HepG2 (cell line): Measurements from ENCODE around the gene BTK. TPM values are rescaled to one million over a fixed set of nuclear protein-coding genes. Genes with fewer than 3 reads are reported as not detected.

Experiments used
- ATAC-seq: fragments of 200-7000 bp; cut with Tn5 transposase; 3 replicates; pipeline ENCODE4 v1.9.1; 2020; ENCODE audit warnings: mild to moderate bottlenecking, moderate library complexity
- BruUV-seq: library from RNA; stranded (reverse); fragments of 400-500 nt; replicated peaks from 2 replicates; lab custom pipeline; 2021; lab: Mats Ljungman, UMichigan
- CTCF ChIA-PET: fragments of 300-600 bp; formaldehyde crosslinking; extraction: SDS; loops from one replicate; lab custom pipeline; 2021; ENCODE audit warnings: low total read pairs, inconsistent platforms, low intra/inter-chr PET ratio; lab: Yijun Ruan, JAX
- POLR2A ChIA-PET: fragments of 350-600 bp; sonication (Branson Sonifier 250); formaldehyde crosslinking; loops from one replicate; lab custom pipeline; 2020; ENCODE audit warnings: antibody characterized with exemption, inconsistent platforms; lab: Yijun Ruan, JAX
- DNase-seq: peaks from one replicate; pipeline ENCODE4 v3.0.0-alpha.2; 2015; ENCODE audit warnings: low spot score
- FAIRE-seq: peaks from 3 replicates; lab custom pipeline; 2011; peaks lifted over from hg19 to GRCh38; lab: Jason Lieb, UNC
- H2AFZ ChIP-seq: one replicate; pipeline ENCODE4 v1.6.1; 2011; ENCODE audit warnings: low read length, inconsistent platforms
- H3K27ac ChIP-seq: fragments of 300-600 bp; 3 replicates; pipeline ENCODE4 v1.8.0; 2011; ENCODE audit warnings: mixed run types, mild to moderate bottlenecking, mixed read lengths, low read length, inconsistent platforms; ENCODE audit not compliant: insufficient read depth; ENCODE audit errors: extremely low read length
- H3K27me3 ChIP-seq, 2 experiments: fragments of 200-600 bp in 1 of 2; 2 replicates in 1 of 2; 3 replicates in 1 of 2; pipeline versions ENCODE4 v1.6.0 to v1.8.0; 2011; ENCODE audit warnings: low read length in 2 of 2, mild to moderate bottlenecking in 2 of 2, moderate library complexity in 2 of 2, inconsistent platforms in 1 of 2; ENCODE audit not compliant: insufficient read depth in 2 of 2, control insufficient read depth in 1 of 2
- H3K36me3 ChIP-seq, 2 experiments: fragments of 200-600 bp in 1 of 2; replicated peaks in 1 of 2; 2 replicates in 1 of 2; 3 replicates in 1 of 2; pipeline versions ENCODE4 v1.5.1 to v1.8.0; 2011; ENCODE audit warnings: low read length in 2 of 2, inconsistent platforms in 1 of 2; ENCODE audit not compliant: insufficient read depth in 2 of 2, control insufficient read depth in 1 of 2
- H3K4me1 ChIP-seq: 2 replicates; pipeline ENCODE4 v1.5.1; 2012; ENCODE audit warnings: low read length, inconsistent platforms; ENCODE audit not compliant: insufficient read depth
- H3K4me2 ChIP-seq: 2 replicates; pipeline ENCODE4 v1.6.0; 2011; ENCODE audit warnings: low read depth, low read length, inconsistent platforms
- H3K4me3 ChIP-seq, 3 experiments: fragments of 200-600 bp in 1 of 3; sonication (generic), shearing (Covaris generic) in 1 of 3; replicated peaks in 1 of 3; 2 replicates each; pipeline ENCODE4 v1.5.1; 2011 to 2016; ENCODE audit warnings: low read length in 3 of 3, inconsistent platforms in 2 of 3, low read depth in 2 of 3, mild to moderate bottlenecking in 2 of 3, control low read depth in 1 of 3, mixed read lengths in 1 of 3; ENCODE audit not compliant: insufficient read depth in 1 of 3
- H3K79me2 ChIP-seq: one replicate; pipeline ENCODE4 v1.6.1; 2011; ENCODE audit warnings: low read length, inconsistent platforms; ENCODE audit not compliant: insufficient read depth
- H3K9ac ChIP-seq: 2 replicates; pipeline ENCODE4 v1.6.0; 2011; ENCODE audit warnings: mild to moderate bottlenecking, low read depth, low read length, inconsistent platforms; ENCODE audit not compliant: insufficient read depth
- H3K9me3 ChIP-seq: 2 replicates; pipeline ENCODE4 v1.5.1; 2012; ENCODE audit warnings: mild to moderate bottlenecking, low read length
- H4K20me1 ChIP-seq: 2 replicates; pipeline ENCODE4 v1.6.0; 2011; ENCODE audit warnings: inconsistent platforms, mild to moderate bottlenecking, low read length, moderate library complexity; ENCODE audit not compliant: insufficient read depth
- AHDC1 ChIP-seq: sonication (generic); formaldehyde crosslinking; IDR thresholded peaks from 2 replicates; pipeline ENCODE4 v1.5.1; 2020; ENCODE audit warnings: mild to moderate bottlenecking, missing genetic modification reagents, borderline replicate concordance
- CHD4 ChIP-seq: fragments of 200-600 bp; sonication (generic); IDR thresholded peaks from 2 replicates; pipeline ENCODE4 v1.7.0; 2017; ENCODE audit warnings: mild to moderate bottlenecking, low read length, borderline replicate concordance
- NCOA2 ChIP-seq: sonication (generic); formaldehyde crosslinking; IDR thresholded peaks from 2 replicates; pipeline ENCODE4 v1.8.0; 2022; ENCODE audit warnings: inconsistent platforms
- RAD21 ChIP-seq: fragments of 450-650 bp; formaldehyde crosslinking; IDR thresholded peaks from 2 replicates; pipeline ENCODE4 v1.5.0; 2020; ENCODE audit warnings: mild to moderate bottlenecking
- RARG ChIP-seq: sonication (generic); formaldehyde crosslinking; IDR thresholded peaks from 2 replicates; pipeline ENCODE4 v1.4.0; 2020; ENCODE audit warnings: low read depth, mild to moderate bottlenecking, missing genetic modification reagents
- SMARCE1 ChIP-seq: fragments of 450-650 bp; IDR thresholded peaks from 2 replicates; pipeline ENCODE4 v1.6.1; 2017; ENCODE audit warnings: borderline replicate concordance
- ZNF296 ChIP-seq: sonication (generic); formaldehyde crosslinking; conservative IDR thresholded peaks from 2 replicates; pipeline ENCODE4 v1.5.0; 2020; ENCODE audit warnings: mild to moderate bottlenecking, missing genetic modification reagents
- ZNF350 ChIP-seq: sonication (generic); formaldehyde crosslinking; IDR thresholded peaks from 2 replicates; pipeline ENCODE4 v1.4.0; 2020; ENCODE audit warnings: mild to moderate bottlenecking, low read depth, missing genetic modification reagents, borderline replicate concordance
- ZNF501 ChIP-seq: sonication (generic); formaldehyde crosslinking; IDR thresholded peaks from 2 replicates; pipeline ENCODE4 v1.5.1; 2020; ENCODE audit warnings: mild to moderate bottlenecking, moderate library complexity, missing genetic modification reagents
- ZUFSP ChIP-seq: sonication (generic); formaldehyde crosslinking; IDR thresholded peaks from 2 replicates; pipeline ENCODE4 v1.9.0; 2021; ENCODE audit warnings: missing genetic modification reagents, mild to moderate bottlenecking, borderline replicate concordance
- WGBS: methylation state at CpG from one replicate; pipeline ENCODE4 v1.1.6; 2017; ENCODE audit warnings: low lambda C conversion rate; 5-methylcytosine and 5-hydroxymethylcytosine counted together
- in situ Hi-C: cut with HindIII; loops from 2 replicates; pipeline ENCODE4 v1.10.0; 2017; ENCODE audit warnings: low pct_unique_long_range_greater_than_20kb; ENCODE audit not compliant: extremely low pct_ligation_motif_present
- intact Hi-C: fragments of 100-400 bp; cut with micrococcal nuclease; formaldehyde crosslinking; loops from one replicate; pipeline ENCODE4 v1.10.0; 2022; ENCODE audit not compliant: unreplicated experiment
- polyA plus RNA-seq, 8 experiments: library from polyadenylated mRNA; depleted of rRNA in 3 of 8; stranded (reverse) in 7 of 8; unstranded in 1 of 8; fragments of >200 nt; fragmentation: Illumina TruSeq in 4 of 8; extraction: Trizol in 4 of 8; gene quantifications; 2 replicates each; pipeline versions ENCODE4 v1.2.1 to v1.2.3, GENCODE V29; 2011 to 2016; ENCODE audit warnings: low read depth in 4 of 8, missing spikeins in 1 of 8, mixed read lengths in 1 of 8; ENCODE audit not compliant: insufficient read depth in 1 of 8
- total RNA-seq, 5 experiments: library from RNA; depleted of rRNA; stranded (reverse); fragments of >200 nt; fragmentation: Illumina TruSeq; extraction: Trizol; gene quantifications; 2 replicates each; pipeline ENCODE4 v1.2.3, GENCODE V29; 2016; ENCODE audit warnings: low read depth in 1 of 5
- TF ChIP-seq, protein P1 (sequence below): sonication (generic); formaldehyde crosslinking; IDR thresholded peaks from 2 replicates; pipeline ENCODE4 v1.8.0; 2022; ENCODE audit warnings: low read depth, missing genetic modification reagents

The BTK gene
- total and polyA plus RNA-seq, 2 of the 13 experiments (the other 11 are each of a cell fraction or from before 2014, with no cell fraction given) = not detected

- no peak for TF ChIP-seq RARG (CRISPR knock-in tag)
Measured at GRCh38 chrX:101370888-101371504, 15.0 kb downstream of the BTK start (continued).

GRCh38 chrX:101369687-101370086 is 16.3 kb downstream of the BTK start:
- no peak overlapping the region for H3K4me3 ChIP-seq
- H3K9me3 ChIP-seq = no peaks in the 10 kb centered on the region
- H3K9ac ChIP-seq = no peak overlapping the region
- H3K27me3 ChIP-seq = no peaks in the 10 kb centered on the region
- intact Hi-C loops = no loop called here
- H3K4me2 ChIP-seq = no peak overlapping the region
- H2AFZ ChIP-seq = no peak overlapping the region
- DNase-seq (no peak), ATAC-seq (no peak), FAIRE-seq (no peak)
- POLR2A ChIA-PET = no interaction called here
- WGBS = 11% methylated on average over 6 of the region's 6 CpGs
- no peaks in the 10 kb centered on the region for H3K4me1 ChIP-seq
- H3K27ac ChIP-seq = no peak overlapping the region
- CTCF ChIA-PET = no interaction called here
- in situ Hi-C loops = no loop called here
- no peaks in the 10 kb centered on the region for H3K79me2 ChIP-seq
- H3K36me3 ChIP-seq = no peaks in the 10 kb centered on the region
- no TSS peak for BruUV-seq
- H4K20me1 ChIP-seq = no peaks in the 10 kb centered on the region
- TF ChIP-seq AHDC1 (no peak), RAD21 (CRISPR knock-in tag) (no peak), ZNF350 (CRISPR knock-in tag) (no peak), CHD4 (no peak), SMARCE1 (no peak), ZUFSP (CRISPR knock-in tag) (no peak), ZNF296 (no peak), NCOA2 (CRISPR knock-in tag) (no peak), ZNF501 (CRISPR knock-in tag) (no peak)
- TF ChIP-seq, protein P1, sequence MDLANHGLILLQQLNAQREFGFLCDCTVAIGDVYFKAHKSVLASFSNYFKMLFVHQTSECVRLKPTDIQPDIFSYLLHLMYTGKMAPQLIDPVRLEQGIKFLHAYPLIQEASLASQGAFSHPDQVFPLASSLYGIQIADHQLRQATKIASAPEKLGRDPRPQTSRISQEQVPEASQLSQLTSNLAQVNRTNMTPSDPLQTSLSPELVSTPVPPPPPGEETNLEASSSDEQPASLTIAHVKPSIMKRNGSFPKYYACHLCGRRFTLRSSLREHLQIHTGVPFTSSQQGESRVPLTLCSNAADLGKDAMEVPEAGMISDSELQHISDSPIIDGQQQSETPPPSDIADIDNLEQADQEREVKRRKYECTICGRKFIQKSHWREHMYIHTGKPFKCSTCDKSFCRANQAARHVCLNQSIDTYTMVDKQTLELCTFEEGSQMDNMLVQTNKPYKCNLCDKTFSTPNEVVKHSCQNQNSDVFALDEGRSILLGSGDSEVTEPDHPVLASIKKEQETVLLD (CRISPR knock-in tag) = no peak
